Choroid plexus epithelial cell (primary cell): Measurements from ENCODE around the gene ZNG1A.
"Not testable (repeated sequence)": the region's sequence is repeated elsewhere in the genome, so short reads cannot be mapped to it uniquely, and the experiment has no call there.

Source experiments
- DNase-seq: peaks from one replicate; pipeline ENCODE4 v3.0.0-alpha.2; 2010; ENCODE audit warnings: low read depth
- H3K4me3 ChIP-seq: 2 replicates; pipeline ENCODE4 v1.5.1; 2011; ENCODE audit warnings: low read depth, mild to moderate bottlenecking, control low read depth, low read length, moderate library complexity

Gene ZNG1A

DNA sequence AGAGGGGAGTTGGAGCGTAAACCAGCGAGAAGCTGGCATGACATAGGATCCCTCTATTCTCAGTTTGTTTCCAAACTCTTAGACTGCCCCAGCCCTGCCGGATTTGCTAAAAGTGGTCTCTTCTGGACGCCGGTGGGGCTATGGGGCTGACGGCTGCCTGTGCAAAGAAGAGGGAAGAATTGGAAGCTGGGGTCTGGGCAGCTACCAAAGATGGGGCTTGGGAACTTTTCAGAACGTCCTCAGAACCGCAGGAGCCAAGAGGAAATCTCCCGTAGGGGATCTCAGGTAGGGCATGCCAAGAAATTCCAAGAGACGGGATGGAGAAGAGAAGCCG is 63.8 kb downstream of the ZNG1A start:
- not testable (repeated sequence) for DNase-seq, H3K4me3 ChIP-seq

DNA sequence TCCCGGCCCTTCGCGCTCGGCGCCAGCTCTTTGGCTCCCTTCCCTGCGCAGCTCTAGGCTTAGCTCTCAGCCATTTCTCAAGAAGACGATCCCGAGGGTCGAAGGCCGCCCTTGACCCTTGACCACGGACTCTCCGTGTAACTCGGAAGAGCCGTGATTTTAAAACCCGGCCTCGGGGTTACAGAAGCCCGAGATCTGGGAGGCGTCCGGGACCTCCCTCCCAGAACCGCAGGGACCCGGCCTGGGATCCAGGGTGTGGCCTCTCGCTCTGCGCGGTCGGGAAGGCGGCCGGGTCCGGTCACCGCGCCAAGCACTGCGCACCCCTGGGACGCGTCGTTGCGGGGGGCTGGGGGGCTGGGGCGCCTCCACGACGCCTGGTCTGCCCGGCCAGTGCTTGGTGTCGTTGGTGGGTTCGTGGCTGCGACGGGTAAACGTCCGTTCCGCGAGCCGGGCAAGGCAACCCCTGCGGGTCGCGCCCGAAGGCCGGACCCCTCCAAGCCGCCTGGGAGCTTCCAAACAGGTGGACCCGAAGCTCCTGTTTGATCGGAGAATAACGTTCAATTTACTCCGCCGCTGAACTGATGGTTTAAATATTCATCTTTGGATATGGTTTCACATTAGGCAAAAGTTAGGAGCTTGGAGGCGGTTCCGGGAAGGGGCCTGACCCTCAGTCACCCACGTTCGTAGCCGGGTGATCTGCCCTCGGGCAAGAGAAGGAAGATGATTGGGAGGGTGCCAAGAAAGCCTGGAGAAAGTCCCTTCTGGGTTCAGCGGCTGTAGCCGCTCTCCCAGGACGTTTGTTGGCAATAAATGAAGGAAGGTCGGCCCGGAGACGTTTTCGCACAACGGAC is 64.4 kb downstream of the ZNG1A start:
- not testable (repeated sequence) for H3K4me3 ChIP-seq, DNase-seq

DNA sequence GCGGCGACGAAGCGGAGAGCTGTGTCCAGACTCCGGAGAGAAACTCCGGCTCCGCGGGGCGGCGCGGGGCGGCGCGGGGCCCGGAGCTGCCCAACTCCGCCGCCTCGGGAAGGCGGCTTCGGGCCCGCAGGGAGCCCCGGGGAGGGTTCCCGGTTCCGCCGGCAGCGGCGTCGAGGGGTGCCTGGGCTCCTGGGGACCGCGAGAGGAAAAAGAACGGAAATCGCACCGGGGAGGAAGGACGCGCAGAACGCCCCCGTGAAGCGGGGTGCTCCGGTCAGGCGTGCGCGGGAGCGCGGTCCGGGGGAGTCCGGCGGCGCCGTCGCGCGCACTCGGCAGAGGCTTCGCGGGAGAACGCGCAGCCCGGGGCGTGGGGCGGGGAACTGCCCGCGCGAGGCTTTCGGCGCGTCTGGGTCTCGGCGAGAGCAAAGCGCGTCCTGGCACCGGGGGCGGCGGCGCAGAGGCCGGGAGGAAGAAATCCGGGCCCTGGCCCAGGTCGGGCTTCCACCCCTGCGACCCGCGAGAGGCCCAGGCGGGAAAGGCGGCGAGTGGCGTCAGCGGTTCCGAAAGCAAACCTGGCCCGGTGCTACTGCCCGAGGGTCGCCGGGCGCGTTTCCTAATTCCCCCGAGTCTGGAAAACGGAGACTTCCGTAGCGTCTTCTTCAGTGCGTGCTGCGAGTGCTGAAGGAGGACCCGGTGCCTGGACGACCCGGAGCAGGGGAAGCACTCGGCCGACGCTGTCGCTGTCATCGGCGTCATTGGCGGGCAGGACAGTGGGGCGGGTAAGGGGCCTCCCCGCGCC is 65.2 kb downstream of the ZNG1A start:
- H3K4me3 ChIP-seq = peak overlapping the region; percentile 17
- DNase-seq = not testable (repeated sequence)

DNA sequence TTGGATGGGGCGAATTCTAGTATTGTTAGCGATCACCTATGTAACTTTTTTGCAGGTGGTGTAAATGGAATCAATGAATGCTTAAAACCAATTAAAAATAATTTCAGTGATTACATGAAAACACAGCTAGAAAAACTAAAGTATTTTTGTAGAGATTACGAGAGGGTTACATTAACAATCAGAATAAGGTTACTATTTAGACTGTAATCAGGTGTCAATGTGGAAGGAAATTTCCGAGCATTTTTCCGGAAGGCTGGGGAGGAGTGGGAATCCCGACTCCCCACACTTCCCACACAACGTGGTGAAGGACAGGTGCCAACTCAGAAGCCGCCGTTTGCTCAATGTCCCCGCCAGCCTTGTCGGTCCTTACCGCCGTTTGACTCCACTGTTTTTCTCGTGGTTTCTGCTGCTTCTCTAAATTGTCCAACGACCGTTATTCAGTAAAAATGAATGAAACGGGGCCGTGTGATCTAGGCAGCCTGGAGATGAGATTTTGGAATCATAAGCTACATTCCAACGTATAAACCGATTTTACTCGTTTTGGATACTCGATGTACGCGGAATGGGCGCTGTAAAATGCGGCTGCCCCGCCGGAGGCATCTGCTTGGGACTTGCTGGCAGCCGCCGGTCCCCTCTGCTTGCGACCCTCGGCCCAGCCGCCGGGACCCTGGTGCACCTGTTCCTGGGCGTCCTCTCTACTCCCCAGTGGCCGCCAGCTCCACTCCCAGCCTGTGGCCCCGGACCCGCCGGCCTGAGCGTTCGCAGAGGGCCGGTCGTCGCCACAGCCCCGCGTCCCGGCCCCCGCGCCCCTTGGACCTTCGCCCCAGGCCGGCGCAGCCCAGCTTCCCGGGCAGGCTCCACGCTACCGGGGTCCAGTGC is 66.0 kb downstream of the ZNG1A start:
- not testable (repeated sequence) for H3K4me3 ChIP-seq, DNase-seq

DNA sequence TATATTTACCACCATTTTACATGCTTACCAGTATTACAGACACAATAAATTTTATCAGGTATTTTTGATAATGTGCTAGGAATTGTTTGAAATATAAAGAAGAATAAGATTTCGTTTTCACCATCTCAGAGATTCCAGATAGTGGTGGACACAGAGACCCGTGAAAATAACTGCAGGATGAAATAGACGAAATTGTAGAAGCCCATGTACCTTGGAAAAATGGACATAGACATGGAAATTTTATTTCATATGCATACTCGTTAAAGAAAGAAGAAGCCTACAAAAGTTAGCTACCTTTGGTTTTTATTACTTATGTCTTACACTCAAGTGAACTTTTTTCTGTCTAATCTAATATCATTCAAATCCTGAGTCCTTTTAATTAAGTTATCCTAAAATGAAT is 68.2 kb downstream of the ZNG1A start:
- H3K4me3 ChIP-seq, DNase-seq: not testable (repeated sequence)

DNA sequence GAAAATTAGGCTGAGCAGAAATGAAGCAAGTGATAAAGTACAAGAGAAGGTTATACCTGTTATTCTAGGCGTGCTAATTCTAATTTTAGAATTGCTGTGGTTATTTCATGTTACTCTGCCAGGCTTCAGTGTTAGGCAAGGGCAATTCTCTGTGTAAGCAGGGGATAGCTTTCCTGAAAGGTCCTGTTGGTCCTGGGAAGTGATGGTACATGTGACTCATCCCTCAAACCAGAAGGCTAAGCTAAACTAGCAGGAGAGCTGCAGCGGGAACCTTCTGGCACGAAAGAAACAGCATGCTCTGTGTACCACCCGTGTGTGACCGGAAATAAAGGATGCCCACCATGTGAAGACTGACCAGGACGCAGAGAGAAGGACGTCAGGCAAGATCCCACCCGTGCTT is 69.3 kb downstream of the ZNG1A start:
- H3K4me3 ChIP-seq, DNase-seq: not testable (repeated sequence)

DNA sequence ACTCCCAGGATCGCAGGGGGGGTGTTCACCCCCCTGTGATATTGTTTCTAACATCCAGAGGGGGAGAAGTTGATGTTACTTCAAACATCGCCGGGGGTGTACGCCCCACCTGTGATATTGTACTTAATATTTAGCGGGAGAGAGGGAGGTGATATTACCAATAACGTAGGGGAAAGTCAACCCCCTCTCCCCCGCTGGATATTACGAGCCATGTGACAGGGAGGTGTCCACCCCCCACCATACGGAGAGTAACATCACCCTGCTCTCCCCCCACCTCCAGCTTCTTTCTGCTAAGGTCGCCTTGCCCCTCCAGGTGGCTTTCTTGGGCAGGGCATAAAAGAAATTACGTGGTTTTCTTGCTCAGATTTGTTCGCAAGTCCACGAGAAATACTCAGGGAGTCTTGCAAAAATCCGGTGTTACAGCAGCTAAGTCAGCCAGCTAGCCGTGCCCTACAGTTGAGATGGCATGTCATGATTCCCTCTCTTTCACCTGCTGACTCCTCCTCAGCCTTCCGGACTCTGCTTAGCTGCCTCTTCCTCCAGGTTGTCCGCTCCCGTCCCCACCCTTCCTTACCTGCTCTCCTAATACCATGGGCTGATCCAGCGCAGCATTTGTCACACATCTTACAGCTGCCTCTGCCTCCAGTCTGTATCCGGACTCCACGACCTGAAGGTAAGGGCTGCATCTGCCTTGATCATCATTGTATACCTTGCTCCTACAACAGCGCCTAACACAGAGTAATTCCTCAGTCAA is 69.9 kb downstream of the ZNG1A start:
- H3K4me3 ChIP-seq, DNase-seq: not testable (repeated sequence)

DNA sequence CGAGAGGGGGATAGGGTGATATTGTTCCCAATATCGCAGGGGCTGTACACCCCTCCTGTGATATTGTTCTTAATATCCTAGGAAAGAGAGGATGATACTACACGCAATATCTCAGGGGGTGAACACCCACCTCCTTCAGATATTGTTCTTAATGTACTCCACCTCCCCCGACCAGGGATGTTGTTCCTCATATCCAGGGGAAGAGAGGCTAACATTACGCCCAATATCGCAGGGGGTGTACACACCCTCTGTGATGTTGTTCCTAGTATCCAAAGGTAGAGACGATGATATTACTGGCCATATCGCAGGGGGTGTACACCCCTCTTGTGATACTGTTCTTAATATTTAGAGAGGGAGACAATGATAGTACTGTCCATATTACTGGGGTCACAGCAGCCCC is 72.9 kb downstream of the ZNG1A start:
- H3K4me3 ChIP-seq, DNase-seq: not testable (repeated sequence)

DNA sequence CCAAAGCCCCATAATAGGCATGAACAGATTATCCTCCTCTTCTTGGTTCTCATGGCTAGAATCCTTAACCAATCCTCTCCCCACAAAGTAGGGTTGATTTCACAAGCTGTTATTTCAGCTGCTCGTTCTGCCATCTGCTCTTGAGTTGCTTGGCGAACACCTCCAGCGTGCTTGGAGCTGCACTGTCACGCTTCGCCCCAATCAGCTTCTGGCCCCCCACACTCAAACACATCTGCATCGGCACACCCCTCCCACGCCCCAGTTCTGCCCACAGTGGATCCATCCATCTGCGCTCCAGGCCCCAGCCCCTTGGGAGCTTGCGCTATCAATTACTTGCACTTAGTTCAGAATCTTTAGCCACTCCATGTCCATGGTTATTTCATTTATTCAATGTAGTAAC is 78.4 kb downstream of the ZNG1A start:
- H3K4me3 ChIP-seq, DNase-seq: not testable (repeated sequence)

DNA sequence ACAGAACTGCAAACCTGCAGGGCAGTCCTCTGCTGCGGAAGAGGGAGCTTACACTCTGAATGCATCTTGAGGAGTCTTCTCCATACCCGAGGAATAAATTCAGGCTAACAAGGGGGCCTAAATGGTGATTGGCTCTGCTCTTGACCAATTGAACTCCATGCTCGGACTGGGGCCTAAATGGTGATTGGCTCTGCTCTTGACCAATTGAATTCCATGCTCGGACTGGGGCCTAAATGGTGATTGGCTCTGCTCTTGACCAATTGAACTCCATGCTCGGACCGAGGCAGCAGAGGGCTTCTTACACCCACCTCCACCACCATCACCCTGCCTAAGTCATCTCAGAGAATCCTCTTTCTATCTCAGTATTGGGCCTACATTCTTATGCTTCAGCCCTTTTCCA is 79.0 kb downstream of the ZNG1A start:
- DNase-seq, H3K4me3 ChIP-seq: not testable (repeated sequence)

DNA sequence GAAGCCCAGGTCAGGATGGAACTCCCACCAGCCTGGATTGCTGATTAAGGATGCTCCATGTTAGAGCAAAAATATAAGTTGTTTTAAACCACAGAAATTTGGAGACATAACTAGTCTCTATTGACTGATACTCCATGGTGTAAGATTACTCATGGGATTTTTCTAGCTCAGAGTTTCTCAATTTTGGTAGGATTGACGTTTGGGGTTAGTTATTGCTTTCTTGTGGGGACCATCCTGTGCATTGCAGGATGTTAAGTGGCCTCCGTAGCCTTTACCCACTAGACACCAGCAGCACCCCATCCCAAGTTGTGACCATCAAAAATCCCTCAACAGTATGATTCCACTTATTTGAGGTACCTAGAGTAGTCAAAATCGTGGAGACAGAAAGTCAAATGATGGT is 80.1 kb downstream of the ZNG1A start:
- not testable (repeated sequence) for H3K4me3 ChIP-seq, DNase-seq

DNA sequence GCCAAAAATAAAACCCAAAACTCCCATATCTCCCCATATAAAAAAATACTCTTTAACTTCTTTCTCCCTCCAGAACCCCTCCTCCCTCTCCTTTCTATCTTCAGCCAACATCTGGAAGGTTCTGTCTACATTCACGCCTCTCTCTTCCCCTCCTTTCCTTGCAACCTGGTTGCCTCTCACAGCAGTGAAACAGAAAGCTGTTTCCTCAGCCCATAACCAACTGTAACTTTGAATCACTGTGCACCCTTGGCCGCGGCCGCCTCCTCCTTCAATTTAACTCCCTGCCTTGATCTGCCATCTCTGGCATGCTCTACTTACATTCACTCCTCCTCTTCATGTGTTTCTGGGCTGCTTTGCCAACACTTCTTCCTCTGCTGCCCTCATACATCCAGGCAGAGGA is 83.9 kb downstream of the ZNG1A start:
- H3K4me3 ChIP-seq, DNase-seq: not testable (repeated sequence)

DNA sequence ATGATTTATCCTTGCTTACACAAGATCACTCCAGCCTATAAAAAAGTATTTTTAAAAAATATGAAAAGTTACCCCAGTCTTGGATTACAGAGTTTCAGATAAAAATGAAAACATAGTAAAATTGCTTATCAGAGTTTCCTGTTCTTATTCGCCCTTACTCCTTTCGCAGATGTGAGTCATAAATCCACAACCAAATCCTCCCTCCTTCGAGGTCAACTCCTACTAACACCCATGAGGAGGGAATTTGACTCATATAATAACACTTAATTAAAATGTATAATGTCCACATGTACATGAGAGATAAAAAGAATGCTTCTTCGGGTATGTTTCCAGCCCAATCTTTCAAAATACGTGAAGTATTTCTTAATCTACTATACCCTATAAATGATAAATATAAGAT is 84.5 kb downstream of the ZNG1A start:
- H3K4me3 ChIP-seq = not testable (repeated sequence)

DNA sequence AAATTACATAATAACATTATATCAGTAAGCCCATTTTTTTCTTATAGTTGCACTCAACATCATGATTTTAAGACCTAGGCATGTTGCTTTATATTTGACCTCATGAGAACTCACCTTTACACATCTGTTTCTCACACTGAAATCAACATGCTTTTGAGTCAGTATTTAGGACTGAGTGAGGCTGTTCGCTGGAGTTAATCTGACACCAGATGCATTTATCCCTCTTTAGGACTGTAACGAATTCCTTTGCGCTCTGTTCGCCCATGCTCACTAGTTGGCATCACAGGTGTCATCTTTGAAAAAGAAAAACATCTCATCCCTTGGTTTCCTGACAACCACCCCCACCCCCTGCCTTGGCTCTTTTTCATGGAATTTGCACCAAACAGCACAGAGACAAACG is 84.9 kb downstream of the ZNG1A start:
- not testable (repeated sequence) for DNase-seq

More for the DNA sequence above, 84.5 kb downstream of the ZNG1A start:
- not testable (repeated sequence) for DNase-seq

DNA sequence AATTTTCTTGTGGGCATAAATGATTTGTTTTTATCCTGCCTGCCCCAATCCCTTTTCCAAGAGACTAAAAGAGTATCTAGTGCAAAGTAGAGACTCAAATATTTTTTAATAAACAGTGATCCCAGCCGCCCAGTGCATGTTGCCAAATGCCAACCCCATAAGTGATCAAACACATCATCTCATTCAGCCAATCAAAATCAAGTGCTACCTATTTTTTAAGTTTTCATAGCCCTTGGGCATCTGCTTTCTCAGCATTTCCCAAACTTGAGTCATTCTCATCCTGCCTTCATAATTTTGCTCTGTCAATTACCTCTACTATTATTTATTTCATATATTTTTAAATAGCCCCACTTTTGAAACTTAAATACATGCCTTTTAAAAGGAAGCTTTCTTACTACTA is 88.0 kb downstream of the ZNG1A start:
- not testable (repeated sequence) for H3K4me3 ChIP-seq, DNase-seq

More for the DNA sequence above, 84.9 kb downstream of the ZNG1A start:
- H3K4me3 ChIP-seq = not testable (repeated sequence)

DNA sequence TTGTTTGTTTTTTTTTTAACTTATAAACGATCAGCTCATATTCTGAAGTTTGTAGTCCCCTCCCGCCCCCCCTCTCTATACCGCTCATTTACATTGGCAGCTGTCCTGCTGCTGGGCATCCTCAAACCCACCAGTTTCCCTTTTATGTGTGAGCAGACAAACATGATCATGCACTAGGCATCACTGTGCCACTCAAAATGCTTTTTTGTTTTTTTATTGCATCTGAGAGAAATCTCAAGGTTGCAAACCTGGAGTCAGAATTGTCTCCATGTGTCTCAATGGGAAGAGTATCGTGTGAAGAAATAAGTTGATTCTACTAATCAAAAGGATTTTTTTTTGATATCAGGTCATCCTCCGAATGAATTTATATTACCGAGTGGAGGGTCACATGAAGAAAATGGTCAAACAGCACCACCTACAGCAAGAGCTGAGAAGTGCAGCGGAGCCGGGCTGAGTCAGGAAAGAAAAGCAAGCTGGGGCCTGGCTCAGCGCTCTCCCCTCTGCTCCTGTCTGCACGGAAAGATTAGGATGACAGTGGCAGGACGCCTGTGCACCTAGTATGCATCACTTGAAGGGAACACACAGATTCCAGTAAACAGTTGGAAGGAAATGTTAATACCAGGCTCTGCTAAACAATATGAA is 90.3 kb downstream of the ZNG1A start:
- not testable (repeated sequence) for DNase-seq, H3K4me3 ChIP-seq

DNA sequence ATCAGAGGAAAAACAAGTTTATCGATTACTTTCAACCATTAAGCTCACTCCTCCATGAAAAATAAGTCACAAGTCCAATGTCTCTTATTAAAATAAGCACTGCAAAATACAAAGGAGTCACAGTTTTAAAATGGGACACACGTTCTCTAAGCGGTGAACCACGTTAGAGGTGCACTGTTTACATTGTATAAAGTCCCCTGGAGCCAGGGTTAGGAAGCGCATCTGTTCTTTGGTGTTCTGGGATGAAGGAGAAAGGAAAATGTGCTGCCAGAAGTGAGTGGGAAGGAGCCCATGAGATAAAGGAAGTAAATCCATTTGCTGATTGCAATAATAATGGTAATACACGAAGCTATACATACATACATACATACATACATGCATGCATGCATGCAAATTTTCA is 91.0 kb downstream of the ZNG1A start:
- DNase-seq, H3K4me3 ChIP-seq: not testable (repeated sequence)

DNA sequence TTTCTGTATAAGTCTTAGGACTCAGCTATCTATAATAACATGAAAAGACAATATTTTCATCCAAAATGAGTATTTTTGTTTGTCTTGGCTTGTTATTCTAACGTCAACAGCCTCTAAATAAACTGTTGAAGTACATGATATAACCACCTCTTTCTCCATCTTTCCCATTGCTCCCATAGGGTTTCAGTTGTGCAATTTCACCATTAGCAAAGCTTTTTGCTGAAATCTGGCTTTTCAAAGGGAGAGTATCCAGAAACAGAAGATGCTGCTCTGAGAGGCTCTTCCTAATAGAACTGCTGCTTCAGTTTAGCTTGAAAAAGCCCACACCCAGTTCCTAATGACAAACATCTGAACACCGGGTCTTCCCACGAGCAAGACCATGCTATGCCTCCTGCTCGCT is 91.8 kb downstream of the ZNG1A start:
- not testable (repeated sequence) for H3K4me3 ChIP-seq, DNase-seq
